MM.1S (cell line): ENCODE measurements around the gene RTN4RL1.

Source experiments
- EZH2 ChIP-seq: fragments of 300-600 bp; sonication (generic); optimal IDR thresholded peaks from 2 replicates; pipeline ENCODE3; 2017; ENCODE audit warnings: low read depth, mild to moderate bottlenecking, antibody characterized with exemption, low read length, mixed read lengths
- TF ChIP-seq, protein P1 (sequence below): fragments of 300-600 bp; sonication (generic); IDR thresholded peaks from 2 replicates; pipeline ENCODE4 v1.5.1; 2016; ENCODE audit warnings: antibody characterized with exemption, low read length, mixed read lengths

DNA sequence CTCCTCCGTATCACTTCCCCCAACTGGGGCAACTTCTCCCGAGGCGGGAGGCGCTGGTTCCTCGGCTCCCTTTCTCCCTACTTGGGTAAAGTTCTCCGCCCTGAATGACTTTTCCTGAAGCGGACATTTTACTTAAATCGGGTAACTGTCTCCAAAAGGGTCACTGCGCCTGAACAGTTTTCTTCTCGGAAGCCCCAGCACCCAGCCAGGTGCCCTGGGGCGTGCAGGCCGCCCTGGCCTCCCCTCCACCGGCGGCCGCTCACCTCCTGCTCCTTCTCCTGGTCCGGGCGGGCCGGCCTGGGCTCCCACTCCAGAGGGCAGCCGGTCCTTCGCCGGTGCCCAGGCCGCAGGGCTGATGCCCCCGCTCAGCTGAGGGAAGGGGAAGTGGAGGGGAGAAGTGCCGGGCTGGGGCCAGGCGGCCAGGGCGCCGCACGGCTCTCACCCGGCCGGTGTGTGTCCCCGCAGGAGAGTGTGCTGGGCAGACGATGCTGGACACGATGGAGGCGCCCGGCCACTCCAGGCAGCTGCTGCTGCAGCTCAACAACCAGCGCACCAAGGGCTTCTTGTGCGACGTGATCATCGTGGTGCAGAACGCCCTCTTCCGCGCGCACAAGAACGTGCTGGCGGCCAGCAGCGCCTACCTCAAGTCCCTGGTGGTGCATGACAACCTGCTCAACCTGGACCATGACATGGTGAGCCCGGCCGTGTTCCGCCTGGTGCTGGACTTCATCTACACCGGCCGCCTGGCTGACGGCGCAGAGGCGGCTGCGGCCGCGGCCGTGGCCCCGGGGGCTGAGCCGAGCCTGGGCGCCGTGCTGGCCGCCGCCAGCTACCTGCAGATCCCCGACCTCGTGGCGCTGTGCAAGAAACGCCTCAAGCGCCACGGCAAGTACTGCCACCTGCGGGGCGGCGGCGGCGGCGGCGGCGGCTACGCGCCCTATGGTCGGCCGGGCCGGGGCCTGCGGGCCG is 31.4 kb upstream of the RTN4RL1 start:
- TF ChIP-seq EZH2: no peak
- TF ChIP-seq, protein P1, sequence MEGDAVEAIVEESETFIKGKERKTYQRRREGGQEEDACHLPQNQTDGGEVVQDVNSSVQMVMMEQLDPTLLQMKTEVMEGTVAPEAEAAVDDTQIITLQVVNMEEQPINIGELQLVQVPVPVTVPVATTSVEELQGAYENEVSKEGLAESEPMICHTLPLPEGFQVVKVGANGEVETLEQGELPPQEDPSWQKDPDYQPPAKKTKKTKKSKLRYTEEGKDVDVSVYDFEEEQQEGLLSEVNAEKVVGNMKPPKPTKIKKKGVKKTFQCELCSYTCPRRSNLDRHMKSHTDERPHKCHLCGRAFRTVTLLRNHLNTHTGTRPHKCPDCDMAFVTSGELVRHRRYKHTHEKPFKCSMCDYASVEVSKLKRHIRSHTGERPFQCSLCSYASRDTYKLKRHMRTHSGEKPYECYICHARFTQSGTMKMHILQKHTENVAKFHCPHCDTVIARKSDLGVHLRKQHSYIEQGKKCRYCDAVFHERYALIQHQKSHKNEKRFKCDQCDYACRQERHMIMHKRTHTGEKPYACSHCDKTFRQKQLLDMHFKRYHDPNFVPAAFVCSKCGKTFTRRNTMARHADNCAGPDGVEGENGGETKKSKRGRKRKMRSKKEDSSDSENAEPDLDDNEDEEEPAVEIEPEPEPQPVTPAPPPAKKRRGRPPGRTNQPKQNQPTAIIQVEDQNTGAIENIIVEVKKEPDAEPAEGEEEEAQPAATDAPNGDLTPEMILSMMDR: no peak
